Effector memory CD4-positive, alpha-beta T cell (primary cell): ENCODE measurements around the gene CBLL1.

Experiments
- DNase-seq, 3 donors: peaks; one replicate each; pipeline ENCODE4 v3.0.0-alpha.2; 2020
- H3K27ac ChIP-seq: 2 replicates; pipeline ENCODE4 v1.7.0; 2013; ENCODE audit warnings: mild to moderate bottlenecking, low read length, moderate library complexity; ENCODE audit not compliant: insufficient read depth, poor library complexity, severe bottlenecking
- H3K27me3 ChIP-seq: replicated peaks from 2 replicates; pipeline ENCODE4 v1.7.0; 2013; ENCODE audit warnings: mild to moderate bottlenecking, low read length; ENCODE audit not compliant: insufficient read depth, control insufficient read depth, poor library complexity, severe bottlenecking
- H3K36me3 ChIP-seq: 2 replicates; pipeline ENCODE4 v1.7.0; 2013; ENCODE audit warnings: mild to moderate bottlenecking, low read length, moderate library complexity; ENCODE audit not compliant: control insufficient read depth, insufficient read depth
- H3K4me1 ChIP-seq: 2 replicates; pipeline ENCODE4 v1.7.0; 2013; ENCODE audit warnings: low read length, mild to moderate bottlenecking; ENCODE audit not compliant: control insufficient read depth, insufficient read depth, poor library complexity, severe bottlenecking
- H3K4me3 ChIP-seq: 2 replicates; pipeline ENCODE4 v1.7.0; 2013; ENCODE audit warnings: low read length, low read depth, mild to moderate bottlenecking; ENCODE audit not compliant: insufficient read depth, poor library complexity, severe bottlenecking
- H3K9me3 ChIP-seq: 2 replicates; pipeline ENCODE4 v1.7.0; 2013; ENCODE audit warnings: mild to moderate bottlenecking, low read length, moderate library complexity; ENCODE audit not compliant: control insufficient read depth

CBLL1 gene

DNA sequence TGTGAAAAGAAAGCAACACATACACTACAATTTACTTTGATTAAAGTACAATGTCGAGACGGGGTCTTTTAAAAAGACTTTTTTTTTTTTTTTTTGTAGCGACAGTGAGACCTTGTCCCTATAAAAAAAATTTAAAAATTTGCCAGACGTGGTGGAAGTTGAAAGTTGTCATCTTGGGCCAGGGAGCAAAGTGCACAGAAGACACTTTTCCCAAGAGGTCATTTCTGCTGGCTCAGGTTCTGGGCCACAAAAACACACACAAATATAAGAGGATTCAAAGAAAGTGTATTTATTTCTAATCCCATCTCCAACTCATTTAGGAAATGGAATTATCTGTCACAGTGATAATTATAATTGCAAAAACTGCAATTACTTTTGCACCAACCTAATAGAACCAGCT, 34.3 kb downstream of the CBLL1 start:
- H3K4me1 ChIP-seq = no peaks in the 10 kb centered on the region
- H3K27me3 ChIP-seq = no peaks in the 10 kb centered on the region
- H3K36me3 ChIP-seq = no peaks in the 10 kb centered on the region
- no peak for DNase-seq
- no peak overlapping the region for H3K4me3 ChIP-seq
- no peaks in the 10 kb centered on the region for H3K9me3 ChIP-seq
- no peak overlapping the region for H3K27ac ChIP-seq

DNA sequence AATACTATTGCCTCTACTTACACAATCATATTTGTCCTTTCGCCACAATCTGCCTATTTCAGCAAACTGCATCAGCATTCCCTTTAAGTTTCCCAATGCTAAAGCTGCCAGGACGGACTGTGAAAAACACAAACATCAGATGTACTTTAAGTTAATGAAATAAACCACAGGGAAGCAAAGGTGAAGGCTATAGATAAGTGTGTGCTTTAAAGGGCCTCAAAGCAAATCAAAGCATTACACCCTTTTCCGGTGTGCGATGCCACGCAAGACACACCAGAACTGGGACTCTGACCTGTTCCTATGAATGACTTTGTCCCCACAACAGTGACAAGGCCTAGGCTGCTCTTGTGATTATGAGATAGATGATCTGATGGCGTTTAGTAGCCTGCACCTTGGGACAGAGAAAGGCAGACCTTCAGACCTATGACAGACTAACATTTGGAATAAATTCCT, 35.7 kb downstream of the CBLL1 start:
- Histone ChIP-seq H3K4me1 (no peaks in the 10 kb centered on the region), H3K4me3 (no peak overlapping the region), H3K27ac (no peak overlapping the region), H3K9me3 (no peaks in the 10 kb centered on the region), H3K36me3 (no peaks in the 10 kb centered on the region), H3K27me3 (no peaks in the 10 kb centered on the region)
- no peak for DNase-seq

DNA sequence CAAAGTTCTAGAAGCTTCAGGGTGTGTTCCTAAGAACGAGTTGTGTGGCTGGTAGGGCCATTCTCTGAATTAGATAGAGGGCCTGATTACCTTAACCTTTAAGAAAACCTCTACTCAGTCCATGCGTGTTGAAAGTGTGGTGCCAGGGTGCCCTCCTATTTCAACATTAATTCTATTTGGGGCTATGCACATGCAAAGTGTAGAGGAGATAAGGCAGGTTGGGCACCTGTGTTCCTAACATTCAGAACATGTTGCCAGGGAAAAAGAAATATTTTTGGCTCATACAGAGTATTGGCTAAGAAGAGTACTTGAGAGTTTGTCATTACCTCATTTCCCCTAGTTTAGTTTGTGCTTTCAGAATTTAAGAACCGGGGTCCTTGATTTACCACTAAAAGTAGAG, 38.4 kb downstream of the CBLL1 start:
- H3K36me3 ChIP-seq = no peaks in the 10 kb centered on the region
- H3K27me3 ChIP-seq = no peaks in the 10 kb centered on the region
- no peak overlapping the region for H3K27ac ChIP-seq
- peaks cover 5% of the 10 kb centered on the region for H3K4me1 ChIP-seq
- no peaks in the 10 kb centered on the region for H3K9me3 ChIP-seq
- H3K4me3 ChIP-seq = no peak overlapping the region
- DNase-seq = no peak

DNA sequence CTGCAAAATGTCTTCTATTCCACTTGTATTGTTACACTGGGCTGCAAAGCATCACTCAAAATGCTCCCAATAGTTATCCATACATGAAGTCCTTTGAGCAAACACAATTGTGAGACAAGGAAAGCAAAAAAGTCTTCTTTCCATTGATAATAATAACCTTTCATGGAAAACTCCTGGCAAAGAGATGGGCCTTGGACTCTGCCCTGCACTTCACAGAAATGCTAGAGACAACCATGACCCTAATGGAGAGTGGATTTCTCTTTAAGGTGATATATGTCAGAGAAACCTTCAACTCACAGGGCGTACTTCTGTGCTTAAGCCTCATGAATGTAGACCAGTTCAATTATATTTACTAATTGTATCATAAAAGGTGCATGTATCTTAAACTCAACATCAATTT, 39.7 kb downstream of the CBLL1 start:
- no peak overlapping the region for H3K4me3 ChIP-seq
- no peaks in the 10 kb centered on the region for H3K36me3 ChIP-seq
- H3K4me1 ChIP-seq = peaks cover 5% of the 10 kb centered on the region
- H3K9me3 ChIP-seq = no peaks in the 10 kb centered on the region
- no peak for DNase-seq
- no peak overlapping the region for H3K27ac ChIP-seq
- H3K27me3 ChIP-seq = no peaks in the 10 kb centered on the region

GRCh38 chr7:107785170-107785569, 41.2 kb downstream of the CBLL1 start:
- H3K36me3 ChIP-seq = no peaks in the 10 kb centered on the region
- H3K27me3 ChIP-seq = no peaks in the 10 kb centered on the region
- no peak for DNase-seq

GRCh38 chr7:107785926-107786325, 42.0 kb downstream of the CBLL1 start:
- H3K27me3 ChIP-seq = no peaks in the 10 kb centered on the region
- no peak for DNase-seq
- no peak overlapping the region for H3K4me3 ChIP-seq
- no peaks in the 10 kb centered on the region for H3K36me3 ChIP-seq
- H3K27ac ChIP-seq = no peak overlapping the region
- peaks cover 5% of the 10 kb centered on the region for H3K4me1 ChIP-seq
- no peaks in the 10 kb centered on the region for H3K9me3 ChIP-seq

More at GRCh38 chr7:107785170-107785569, 41.2 kb downstream of the CBLL1 start:
- Histone ChIP-seq H3K9me3 (no peaks in the 10 kb centered on the region), H3K4me1 (peaks cover 5% of the 10 kb centered on the region), H3K4me3 (no peak overlapping the region), H3K27ac (no peak overlapping the region)

DNA sequence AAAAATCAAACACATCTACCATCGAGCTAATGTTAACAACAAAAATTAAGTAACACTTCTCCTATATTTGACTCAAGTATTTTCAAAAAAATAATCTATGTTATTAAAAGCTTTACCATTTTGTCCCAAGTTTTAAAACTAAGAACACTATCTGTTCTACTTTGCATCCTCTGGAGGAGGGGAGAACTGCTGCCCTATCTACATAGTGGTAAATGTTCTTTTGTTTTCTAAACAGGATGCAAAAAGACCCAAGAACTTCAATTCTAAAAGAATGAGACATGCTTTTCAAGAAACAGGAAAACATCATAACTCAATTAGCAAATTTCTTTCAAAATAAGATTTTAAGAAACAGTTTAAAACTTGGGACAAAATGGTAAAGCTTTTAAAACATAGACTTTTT, 44.3 kb downstream of the CBLL1 start:
- H3K27me3 ChIP-seq = no peaks in the 10 kb centered on the region
- peaks cover 5% of the 10 kb centered on the region for H3K4me1 ChIP-seq
- no peaks in the 10 kb centered on the region for H3K9me3 ChIP-seq
- DNase-seq = no peak
- H3K4me3 ChIP-seq = no peak overlapping the region
- no peak overlapping the region for H3K27ac ChIP-seq
- no peaks in the 10 kb centered on the region for H3K36me3 ChIP-seq

DNA sequence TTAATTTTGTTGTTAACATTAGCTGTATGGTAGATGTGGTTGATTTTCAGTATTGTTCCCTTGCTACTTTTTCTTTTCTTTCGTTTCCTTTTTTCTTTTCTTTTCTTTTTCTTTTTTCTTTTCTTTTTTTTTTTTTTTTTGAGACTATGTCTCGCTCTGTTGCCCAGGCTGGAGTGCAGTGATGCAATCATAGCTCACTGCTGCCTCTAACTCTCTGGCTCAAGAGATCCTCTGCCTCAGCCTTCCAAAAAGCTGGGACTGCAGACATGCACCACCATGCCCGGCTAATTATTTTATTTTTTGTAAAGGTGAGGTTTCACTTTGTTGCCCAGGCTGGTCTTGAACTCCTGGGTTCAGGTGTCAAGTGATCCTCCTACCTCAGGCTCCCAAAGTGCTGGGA, 44.7 kb downstream of the CBLL1 start:
- DNase-seq = no peak

DNA sequence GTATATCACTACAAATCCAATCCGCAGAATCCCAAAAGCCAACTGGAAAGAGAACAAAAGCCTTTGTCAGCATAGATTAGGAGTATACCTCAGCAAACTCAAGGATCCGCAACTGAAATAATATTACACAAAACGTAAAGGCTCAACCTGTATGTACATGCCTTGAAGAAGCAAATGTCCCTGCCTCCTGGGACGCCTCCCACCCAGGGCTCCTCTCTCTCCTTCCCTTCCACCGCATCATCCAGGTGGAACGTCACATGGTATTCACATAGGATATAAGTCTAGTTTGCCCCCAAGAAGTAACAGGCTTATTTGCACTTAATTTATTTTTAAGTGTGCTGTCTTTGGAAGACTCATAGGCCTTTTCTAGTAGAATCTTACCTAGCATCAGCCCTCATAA, 45.7 kb downstream of the CBLL1 start:
- no peak overlapping the region for H3K4me3 ChIP-seq
- no peaks in the 10 kb centered on the region for H3K36me3 ChIP-seq
- no peaks in the 10 kb centered on the region for H3K27me3 ChIP-seq
- no peak overlapping the region for H3K27ac ChIP-seq
- H3K9me3 ChIP-seq = no peaks in the 10 kb centered on the region
- DNase-seq = no peak
- peaks cover 5% of the 10 kb centered on the region for H3K4me1 ChIP-seq

More for the DNA sequence above, 44.7 kb downstream of the CBLL1 start:
- Histone ChIP-seq H3K36me3 (no peaks in the 10 kb centered on the region), H3K4me1 (peaks cover 5% of the 10 kb centered on the region), H3K4me3 (no peak overlapping the region), H3K9me3 (no peaks in the 10 kb centered on the region), H3K27me3 (no peaks in the 10 kb centered on the region), H3K27ac (no peak overlapping the region)

- H3K27ac ChIP-seq = no peak overlapping the region
- no peaks in the 10 kb centered on the region for H3K9me3 ChIP-seq
- H3K4me3 ChIP-seq = no peak overlapping the region
- DNase-seq = no peak
- H3K4me1 ChIP-seq = no peaks in the 10 kb centered on the region
- H3K36me3 ChIP-seq = no peaks in the 10 kb centered on the region
- H3K27me3 ChIP-seq = no peaks in the 10 kb centered on the region
Observed at GRCh38 chr7:107792364-107792763, 48.4 kb downstream of the CBLL1 start.
